Transverse colon (tissue), 3 donors: ENCODE measurements around the gene PRKG1.

Experiments used
- CTCF ChIP-seq, 5 experiments: fragments of 200-600 bp in 3 of 5; fragments of 450-650 bp in 2 of 5; sonication (generic) in 3 of 5; IDR thresholded peaks; 1 replicate in 2 of 5; 2 replicates in 3 of 5; pipeline ENCODE4 v1.5.1; 2016 to 2017; ENCODE audit warnings: antibody characterized with exemption in 5 of 5, inconsistent platforms in 3 of 5, mild to moderate bottlenecking in 2 of 5, moderate library complexity in 1 of 5
- POLR2A ChIP-seq: fragments of 450-650 bp; IDR thresholded peaks from one replicate; pipeline ENCODE4 v1.6.1; 2016; ENCODE audit warnings: antibody characterized with exemption, mild to moderate bottlenecking, moderate library complexity

DNA sequence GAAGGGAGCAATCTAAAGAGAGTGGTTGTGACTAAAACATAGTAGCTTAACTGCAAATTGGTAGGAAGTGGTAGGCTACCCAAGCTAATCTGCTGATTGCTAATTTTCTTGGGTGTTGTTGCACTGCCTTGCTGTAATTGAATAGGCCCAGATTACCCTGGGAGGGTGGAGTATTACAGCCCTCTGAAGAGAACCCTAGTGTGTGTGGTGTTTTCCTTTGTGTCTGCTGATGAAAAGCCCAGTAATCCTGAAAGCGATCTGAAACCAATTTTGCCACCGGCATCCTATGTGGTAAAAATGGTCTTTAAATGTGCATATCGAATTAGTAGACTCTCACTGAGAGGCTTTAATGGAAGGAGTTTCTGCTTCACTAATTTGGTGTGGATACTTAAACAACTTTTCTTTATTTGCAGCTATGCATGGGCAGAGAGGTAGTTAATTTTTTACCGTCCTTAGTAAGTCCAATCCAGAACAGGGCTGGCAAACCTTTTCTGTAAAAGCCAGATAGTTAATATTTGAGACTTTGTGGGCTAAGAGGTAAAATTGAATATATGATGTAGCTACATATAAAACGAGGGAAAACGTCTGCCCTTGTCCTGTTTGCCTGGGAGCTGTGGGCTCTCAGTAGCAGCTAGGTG, 532.7 kb downstream of the PRKG1 start:
- TF ChIP-seq POLR2A (no peak), CTCF (IDR thresholded peaks at IDR 0.05) (no peak)
